ENCODE data around the gene GFAP.

DNA sequence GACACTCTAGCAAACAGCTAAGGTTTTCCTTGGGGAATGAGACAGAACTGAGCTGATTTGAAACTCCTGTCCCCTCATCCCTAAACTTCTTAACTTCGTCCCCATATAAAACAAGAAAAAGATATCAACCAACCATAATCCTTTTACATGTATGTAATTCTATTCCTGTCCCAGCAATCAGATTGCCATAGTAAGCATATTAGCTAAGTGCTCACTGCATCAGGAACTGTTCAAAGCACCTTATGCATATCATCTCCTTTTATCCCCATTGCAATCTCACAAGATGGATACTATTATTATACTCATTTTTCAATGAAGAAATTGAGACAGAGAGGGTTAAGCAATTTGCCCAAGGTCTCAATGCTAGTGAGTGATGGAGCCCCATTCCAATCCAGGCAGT lies 25.5 kb upstream of the GFAP start:
- TF ChIP-seq, protein P1, sequence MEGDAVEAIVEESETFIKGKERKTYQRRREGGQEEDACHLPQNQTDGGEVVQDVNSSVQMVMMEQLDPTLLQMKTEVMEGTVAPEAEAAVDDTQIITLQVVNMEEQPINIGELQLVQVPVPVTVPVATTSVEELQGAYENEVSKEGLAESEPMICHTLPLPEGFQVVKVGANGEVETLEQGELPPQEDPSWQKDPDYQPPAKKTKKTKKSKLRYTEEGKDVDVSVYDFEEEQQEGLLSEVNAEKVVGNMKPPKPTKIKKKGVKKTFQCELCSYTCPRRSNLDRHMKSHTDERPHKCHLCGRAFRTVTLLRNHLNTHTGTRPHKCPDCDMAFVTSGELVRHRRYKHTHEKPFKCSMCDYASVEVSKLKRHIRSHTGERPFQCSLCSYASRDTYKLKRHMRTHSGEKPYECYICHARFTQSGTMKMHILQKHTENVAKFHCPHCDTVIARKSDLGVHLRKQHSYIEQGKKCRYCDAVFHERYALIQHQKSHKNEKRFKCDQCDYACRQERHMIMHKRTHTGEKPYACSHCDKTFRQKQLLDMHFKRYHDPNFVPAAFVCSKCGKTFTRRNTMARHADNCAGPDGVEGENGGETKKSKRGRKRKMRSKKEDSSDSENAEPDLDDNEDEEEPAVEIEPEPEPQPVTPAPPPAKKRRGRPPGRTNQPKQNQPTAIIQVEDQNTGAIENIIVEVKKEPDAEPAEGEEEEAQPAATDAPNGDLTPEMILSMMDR (IDR thresholded peaks at IDR 0.05) = no peak
- no peak for TF ChIP-seq POLR2A (IDR thresholded peaks at IDR 0.05)
- TF ChIP-seq POLR2AphosphoS5 (IDR thresholded peaks at IDR 0.05) = no peak
